OCI-M1 (cell line): ENCODE data around the gene RAB7A.
"Not testable (repeated sequence)": the region's sequence is repeated elsewhere in the genome, so short reads cannot be mapped to it uniquely, and the experiment has no call there.

Experiments
- DNase-seq: peaks from one replicate; lab custom pipeline; 2025; lab: John Stamatoyannopoulos, UW

Gene RAB7A

GRCh38 chr3:128760042-128760441 lies 34.1 kb downstream of the RAB7A start:
- no peak for DNase-seq

- DNase-seq = no peak
Measured at GRCh38 chr3:128760881-128761280, 34.9 kb downstream of the RAB7A start.

- DNase-seq = no peak
Measured at GRCh38 chr3:128761392-128761791, 35.4 kb downstream of the RAB7A start.

- DNase-seq = no peak
Measured at GRCh38 chr3:128763967-128764366, 38.0 kb downstream of the RAB7A start.

- DNase-seq = no peak
Measured at GRCh38 chr3:128764863-128765262, 38.9 kb downstream of the RAB7A start.

GRCh38 chr3:128767094-128767750 lies 41.2 kb downstream of the RAB7A start:
- DNase-seq = no peak

- DNase-seq = no peak
Measured at GRCh38 chr3:128768471-128768870, 42.5 kb downstream of the RAB7A start.

- no peak for DNase-seq
Measured at GRCh38 chr3:128770387-128770786, 44.4 kb downstream of the RAB7A start.

- not testable (repeated sequence) for DNase-seq
Measured at GRCh38 chr3:128773189-128773588, 47.2 kb downstream of the RAB7A start.

GRCh38 chr3:128773592-128773991 lies 47.6 kb downstream of the RAB7A start:
- DNase-seq = not testable (repeated sequence)

GRCh38 chr3:128775241-128775640 lies 49.3 kb downstream of the RAB7A start:
- DNase-seq = no peak

- no peak for DNase-seq
Measured at GRCh38 chr3:128775906-128776542, 50.0 kb downstream of the RAB7A start.

GRCh38 chr3:128780101-128780837 lies 54.3 kb downstream of the RAB7A start:
- DNase-seq = no peak

- no peak for DNase-seq
Measured at GRCh38 chr3:128781164-128781563, 55.2 kb downstream of the RAB7A start.

- no peak for DNase-seq
Measured at GRCh38 chr3:128782282-128783146, 56.5 kb downstream of the RAB7A start.

GRCh38 chr3:128783774-128784173 lies 57.8 kb downstream of the RAB7A start:
- DNase-seq = no peak

- DNase-seq = peak; percentile 28
Measured at GRCh38 chr3:128784232-128784631, 58.2 kb downstream of the RAB7A start.

GRCh38 chr3:128784843-128785242 lies 58.9 kb downstream of the RAB7A start:
- no peak for DNase-seq

- DNase-seq = no peak
Measured at GRCh38 chr3:128786434-128787020, 60.5 kb downstream of the RAB7A start.

GRCh38 chr3:128787256-128788253 lies 61.6 kb downstream of the RAB7A start:
- peak; percentile 35 for DNase-seq
